Activated CD4-positive, CD25-positive, alpha-beta regulatory T cell treated with anti-CD3 and anti-CD28 coated beads, Interleukin-2, amount 50 U/mL, for 24 hours (primary cell): ENCODE results near the gene ZNF418.
"Not testable (repeated sequence)": the region's sequence is repeated elsewhere in the genome, so short reads cannot be mapped to it uniquely, and the experiment has no call there.

Source experiments
- ATAC-seq, 2 donors: fragments of 150-1000 bp; cut with Tn5 transposase; one replicate each; pipeline ENCODE4 v1.10.0; 2021; ENCODE audit warnings: mild to moderate bottlenecking in 1 of 2, moderate library complexity in 1 of 2

Gene ZNF418

DNA sequence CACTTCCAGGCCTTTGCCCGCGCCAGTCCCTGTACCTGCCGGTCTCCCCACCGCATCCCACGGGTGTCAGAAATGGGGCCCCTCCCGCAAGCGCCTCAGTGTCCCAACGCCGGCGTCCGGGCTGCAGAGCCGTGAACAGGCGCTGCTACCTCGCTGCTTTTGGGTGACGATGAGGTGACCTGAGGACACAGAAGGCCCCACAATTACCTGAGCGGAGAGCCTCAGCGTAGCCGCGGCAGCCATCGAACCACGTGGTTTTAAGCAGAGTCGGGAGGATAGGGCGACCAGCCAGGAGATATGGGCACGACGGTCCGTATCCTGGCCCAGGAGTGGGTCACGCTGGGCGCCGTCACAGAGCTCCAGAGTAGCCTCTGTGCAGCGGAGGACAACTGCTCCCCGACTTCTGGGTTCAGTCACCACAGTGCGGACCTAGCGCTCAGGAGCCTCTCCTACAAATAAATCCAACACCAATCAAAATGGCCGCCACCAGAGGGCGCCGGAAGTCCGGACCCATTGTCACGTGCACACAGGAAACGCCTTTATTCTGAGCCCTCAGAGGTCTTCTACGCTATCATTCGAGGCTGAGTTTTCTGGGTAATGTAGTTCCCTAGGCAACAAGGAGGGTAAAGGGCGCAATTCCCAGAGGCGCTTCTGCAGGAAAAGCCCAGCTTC is 46.5 kb downstream of the ZNF418 start, which contains the start of gene ZNF814:
Gene ZNF814 (minus strand): TSS at position 478 of the 672 bp plus-strand sequence. CDS start 235 bp downstream, at position 243.
- ATAC-seq, result peak; percentile 94 to 95

- ATAC-seq, result no peak
These were observed 47.1 kb downstream of the ZNF418 start for GRCh38 chr19:57888107-57888559.

- no peak for ATAC-seq
These were observed 47.8 kb downstream of the ZNF418 start for GRCh38 chr19:57887195-57887941.

- no peak for ATAC-seq
These were observed 49.2 kb downstream of the ZNF418 start for GRCh38 chr19:57886046-57886445.

GRCh38 chr19:57873883-57874799 is 61.1 kb downstream of the ZNF418 start:
- not testable (repeated sequence) for ATAC-seq

DNA sequence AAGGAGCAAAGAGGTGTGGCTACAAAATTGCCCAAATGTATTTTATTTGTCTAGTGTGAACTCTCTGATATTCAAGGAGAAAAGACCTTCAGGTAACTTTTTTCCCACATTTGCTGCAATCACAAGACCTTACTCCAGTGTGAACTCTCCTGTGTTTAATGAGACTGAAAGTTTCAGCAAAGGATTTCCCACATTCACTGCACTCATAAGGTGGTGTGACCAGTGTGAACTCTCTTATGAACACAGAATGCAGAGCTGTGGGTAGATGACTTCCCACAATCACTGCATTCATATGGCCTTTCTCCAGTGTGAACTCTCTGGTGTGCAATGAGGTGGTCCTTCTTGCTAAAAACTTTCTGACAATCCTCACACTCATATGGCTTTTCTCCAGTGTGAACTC is 62.8 kb downstream of the ZNF418 start:
- ATAC-seq, result no peak
